ENCODE results near the gene PTPN2. TPM values are rescaled to one million over a fixed set of nuclear protein-coding genes. Genes with fewer than 3 reads are reported as not detected.

The PTPN2 gene
- total and polyA plus RNA-seq, 4 donors = 47.8 to 79.9 (median 64.3) TPM

DNA sequence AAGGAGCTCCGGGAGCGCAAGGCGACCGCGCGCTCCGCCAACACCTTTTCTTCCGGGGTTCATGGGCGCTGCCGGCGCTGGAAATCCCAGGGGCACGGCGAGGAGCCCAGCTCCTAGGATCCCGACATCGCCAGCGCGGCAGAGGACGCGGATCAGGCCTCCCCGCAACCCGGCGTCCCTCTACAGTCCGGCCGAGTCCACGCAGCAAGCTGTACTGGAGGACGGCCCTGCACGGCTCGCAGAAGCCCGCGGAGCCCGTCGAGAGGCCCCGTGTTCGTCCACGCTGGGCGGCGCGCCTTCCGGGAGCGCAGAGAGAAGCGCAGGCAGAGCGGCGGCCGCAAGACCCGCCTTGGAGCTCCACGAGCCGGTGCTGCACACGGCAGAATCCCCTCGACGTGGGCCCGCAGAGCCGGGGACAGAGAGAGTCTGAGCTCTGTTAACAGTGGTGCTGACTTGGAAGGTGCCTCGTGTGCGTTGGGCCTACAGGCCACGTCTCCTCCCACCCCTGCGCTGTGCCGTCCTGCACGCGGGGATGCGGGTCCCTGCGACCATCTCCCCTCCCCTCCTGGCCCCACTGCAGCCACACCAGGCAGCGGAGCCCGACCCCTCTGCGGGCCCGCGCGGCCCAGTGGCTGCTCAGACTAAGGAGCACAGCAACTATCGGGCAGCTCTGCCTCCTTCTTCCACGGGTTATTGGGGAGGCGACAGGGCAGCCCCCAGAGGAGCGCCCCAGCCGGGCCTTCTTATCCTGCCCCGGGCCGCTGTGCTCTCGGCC, 28.1 kb upstream of the PTPN2 start:
- no peak overlapping the region for H3K4me3 ChIP-seq

DNA sequence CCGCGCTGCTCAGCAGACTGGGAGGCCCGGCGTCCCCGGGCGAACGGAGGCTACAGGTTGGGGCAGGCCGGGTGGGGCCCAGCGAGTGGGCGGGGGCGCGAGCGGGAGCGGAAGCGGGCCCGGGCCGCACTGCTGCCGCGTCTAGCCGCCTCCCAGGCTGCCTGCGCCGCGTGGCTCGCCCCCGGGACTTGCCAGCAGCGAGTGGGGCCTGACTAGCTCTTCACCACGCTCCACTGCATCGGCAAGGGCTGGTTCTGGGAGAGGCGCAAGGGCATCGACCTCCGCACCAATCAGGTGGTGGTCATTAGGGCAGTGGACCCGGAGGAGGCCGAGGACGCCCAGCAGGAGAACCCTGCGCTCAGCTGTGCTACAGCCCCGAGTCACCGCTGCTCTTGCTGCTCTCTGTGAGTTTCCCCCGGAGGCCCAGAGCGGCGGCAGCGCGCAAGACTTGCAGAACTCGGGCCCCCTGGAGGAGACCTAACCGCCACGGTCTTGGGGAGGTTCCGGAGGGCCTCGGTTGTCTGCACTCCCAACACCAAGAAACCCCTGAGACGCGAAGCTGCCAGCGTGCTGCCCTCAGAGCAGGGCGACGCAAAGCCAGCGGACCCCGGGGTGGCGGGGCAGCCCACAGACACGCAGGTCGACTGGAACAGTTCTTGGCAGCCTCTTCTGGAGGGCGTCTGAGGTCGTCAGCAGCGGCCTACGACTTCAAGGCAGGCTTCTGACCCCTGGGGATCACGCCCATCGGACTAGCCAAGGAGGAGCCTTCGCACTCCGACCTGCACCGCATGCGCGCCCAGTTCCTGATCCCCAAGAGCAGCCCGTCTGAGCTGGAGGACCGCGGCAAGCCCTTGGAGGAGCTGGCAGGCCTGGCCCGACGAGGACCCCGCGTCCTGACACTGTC, 27.2 kb upstream of the PTPN2 start:
- Histone ChIP-seq H3K27me3 (ENCODE audit: control insufficient read depth in 3 of 3, insufficient read depth in 3 of 3, low read length in 2 of 3) (peaks cover 0 to 16% (median 6%) of the 10 kb centered on the region in 3 donors), H3K9ac (ENCODE audit: insufficient read depth in 1 of 2, low read length in 2 of 2) (peak overlapping the region in 1 of 2 donors; percentile 32), H3K9me3 (ENCODE audit: control insufficient read depth in 4 of 4, insufficient read depth in 3 of 4, low read length in 3 of 4) (peaks cover 0 to 7% (median 2%) of the 10 kb centered on the region in 4 donors), H3K4me3 (peak overlapping the region; percentile 24), H3K4me1 (ENCODE audit: control insufficient read depth in 5 of 5, insufficient read depth in 5 of 5, low read length in 5 of 5) (peaks cover 0 to 27% (median 0%) of the 10 kb centered on the region in 5 donors), H3K27ac (ENCODE audit: low read depth in 1 of 2, low read length in 1 of 2) (no peak overlapping the region), H3K36me3 (ENCODE audit: control insufficient read depth in 4 of 4, insufficient read depth in 4 of 4, low read length in 4 of 4) (no peaks in the 10 kb centered on the region)
- 17 to 20% methylated on average over 64 to 75 of the region's 75 CpGs for WGBS, 2 donors
- peak; percentile 72 for ATAC-seq (ENCODE audit: insufficient read depth, low FRiP score)
- TF ChIP-seq, protein P1, sequence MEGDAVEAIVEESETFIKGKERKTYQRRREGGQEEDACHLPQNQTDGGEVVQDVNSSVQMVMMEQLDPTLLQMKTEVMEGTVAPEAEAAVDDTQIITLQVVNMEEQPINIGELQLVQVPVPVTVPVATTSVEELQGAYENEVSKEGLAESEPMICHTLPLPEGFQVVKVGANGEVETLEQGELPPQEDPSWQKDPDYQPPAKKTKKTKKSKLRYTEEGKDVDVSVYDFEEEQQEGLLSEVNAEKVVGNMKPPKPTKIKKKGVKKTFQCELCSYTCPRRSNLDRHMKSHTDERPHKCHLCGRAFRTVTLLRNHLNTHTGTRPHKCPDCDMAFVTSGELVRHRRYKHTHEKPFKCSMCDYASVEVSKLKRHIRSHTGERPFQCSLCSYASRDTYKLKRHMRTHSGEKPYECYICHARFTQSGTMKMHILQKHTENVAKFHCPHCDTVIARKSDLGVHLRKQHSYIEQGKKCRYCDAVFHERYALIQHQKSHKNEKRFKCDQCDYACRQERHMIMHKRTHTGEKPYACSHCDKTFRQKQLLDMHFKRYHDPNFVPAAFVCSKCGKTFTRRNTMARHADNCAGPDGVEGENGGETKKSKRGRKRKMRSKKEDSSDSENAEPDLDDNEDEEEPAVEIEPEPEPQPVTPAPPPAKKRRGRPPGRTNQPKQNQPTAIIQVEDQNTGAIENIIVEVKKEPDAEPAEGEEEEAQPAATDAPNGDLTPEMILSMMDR (IDR thresholded peaks at IDR 0.05; ENCODE audit: control extremely low read depth, extremely low read depth) = no peak
- DNase-seq = peak; percentile 57 to 64 (median 59)

More for the DNA sequence above, 28.1 kb upstream of the PTPN2 start:
- WGBS, 2 donors = 61 to 68% methylated on average over 68 to 75 of the region's 75 CpGs
- TF ChIP-seq, protein P1 (IDR thresholded peaks at IDR 0.05; ENCODE audit: control extremely low read depth, extremely low read depth) = no peak
- Histone ChIP-seq H3K27ac (ENCODE audit: low read depth in 1 of 2, low read length in 1 of 2) (no peak overlapping the region), H3K9ac (ENCODE audit: insufficient read depth in 1 of 2, low read length in 2 of 2) (no peak overlapping the region), H3K36me3 (ENCODE audit: control insufficient read depth in 4 of 4, insufficient read depth in 4 of 4, low read length in 4 of 4) (no peaks in the 10 kb centered on the region), H3K4me1 (ENCODE audit: control insufficient read depth in 5 of 5, insufficient read depth in 5 of 5, low read length in 5 of 5) (peaks cover 0 to 18% (median 0%) of the 10 kb centered on the region in 5 donors), H3K27me3 (ENCODE audit: control insufficient read depth in 3 of 3, insufficient read depth in 3 of 3, low read length in 2 of 3) (peaks cover 0 to 16% (median 6%) of the 10 kb centered on the region in 3 donors), H3K9me3 (ENCODE audit: control insufficient read depth in 4 of 4, insufficient read depth in 3 of 4, low read length in 3 of 4) (peaks cover 0 to 7% (median 2%) of the 10 kb centered on the region in 4 donors)
- ATAC-seq (ENCODE audit: insufficient read depth, low FRiP score) (no peak), DNase-seq (no peak)

- WGBS, 2 donors = 82 to 91% methylated on average over 4 of the region's 4 CpGs
Observed at GRCh38 chr18:12908706-12909105, 24.7 kb upstream of the PTPN2 start.

More at GRCh38 chr18:12908706-12909105, 24.7 kb upstream of the PTPN2 start:
- no peaks in the 10 kb centered on the region for H3K36me3 ChIP-seq (ENCODE audit: control insufficient read depth in 4 of 4, insufficient read depth in 4 of 4, low read length in 4 of 4)
- no peak overlapping the region for H3K9ac ChIP-seq (ENCODE audit: insufficient read depth in 1 of 2, low read length in 2 of 2)
- ATAC-seq (ENCODE audit: insufficient read depth, low FRiP score) (no peak), DNase-seq (peak in 2 of 3 donors; percentile 29 to 36)
- no peak overlapping the region for H3K27ac ChIP-seq (ENCODE audit: low read depth in 1 of 2, low read length in 1 of 2)
- TF ChIP-seq, protein P1 (IDR thresholded peaks at IDR 0.05; ENCODE audit: control extremely low read depth, extremely low read depth) = no peak
- H3K4me1 ChIP-seq (ENCODE audit: control insufficient read depth in 5 of 5, insufficient read depth in 5 of 5, low read length in 5 of 5) = peaks cover 0 to 27% (median 0%) of the 10 kb centered on the region in 5 donors
- H3K27me3 ChIP-seq (ENCODE audit: control insufficient read depth in 3 of 3, insufficient read depth in 3 of 3, low read length in 2 of 3) = peaks cover 0 to 16% (median 6%) of the 10 kb centered on the region in 3 donors
- H3K9me3 ChIP-seq (ENCODE audit: control insufficient read depth in 4 of 4, insufficient read depth in 3 of 4, low read length in 3 of 4) = peaks cover 0 to 7% (median 1%) of the 10 kb centered on the region in 4 donors
- H3K4me3 ChIP-seq = no peak overlapping the region
